GM20000 (cell line): ENCODE measurements around the gene MYO1D.

Experiments
- DNase-seq: peaks from one replicate; pipeline ENCODE4 v3.0.0; 2012; ENCODE audit warnings: low spot score
- TF ChIP-seq, protein P1 (sequence below): IDR thresholded peaks from 2 replicates; pipeline ENCODE4 v1.5.1; 2012; ENCODE audit warnings: mild to moderate bottlenecking, control low read depth; ENCODE audit errors: extremely low read depth, missing control alignments

MYO1D gene

GRCh38 chr17:32802306-32802705, 74.6 kb downstream of the MYO1D start:
- TF ChIP-seq, protein P1, sequence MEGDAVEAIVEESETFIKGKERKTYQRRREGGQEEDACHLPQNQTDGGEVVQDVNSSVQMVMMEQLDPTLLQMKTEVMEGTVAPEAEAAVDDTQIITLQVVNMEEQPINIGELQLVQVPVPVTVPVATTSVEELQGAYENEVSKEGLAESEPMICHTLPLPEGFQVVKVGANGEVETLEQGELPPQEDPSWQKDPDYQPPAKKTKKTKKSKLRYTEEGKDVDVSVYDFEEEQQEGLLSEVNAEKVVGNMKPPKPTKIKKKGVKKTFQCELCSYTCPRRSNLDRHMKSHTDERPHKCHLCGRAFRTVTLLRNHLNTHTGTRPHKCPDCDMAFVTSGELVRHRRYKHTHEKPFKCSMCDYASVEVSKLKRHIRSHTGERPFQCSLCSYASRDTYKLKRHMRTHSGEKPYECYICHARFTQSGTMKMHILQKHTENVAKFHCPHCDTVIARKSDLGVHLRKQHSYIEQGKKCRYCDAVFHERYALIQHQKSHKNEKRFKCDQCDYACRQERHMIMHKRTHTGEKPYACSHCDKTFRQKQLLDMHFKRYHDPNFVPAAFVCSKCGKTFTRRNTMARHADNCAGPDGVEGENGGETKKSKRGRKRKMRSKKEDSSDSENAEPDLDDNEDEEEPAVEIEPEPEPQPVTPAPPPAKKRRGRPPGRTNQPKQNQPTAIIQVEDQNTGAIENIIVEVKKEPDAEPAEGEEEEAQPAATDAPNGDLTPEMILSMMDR = no peak
- DNase-seq = no peak

GRCh38 chr17:32801641-32802040, 75.3 kb downstream of the MYO1D start:
- TF ChIP-seq, protein P1 = no peak
- no peak for DNase-seq

GRCh38 chr17:32801193-32801592, 75.7 kb downstream of the MYO1D start:
- no peak for DNase-seq
- TF ChIP-seq, protein P1 = no peak

- TF ChIP-seq, protein P1 = no peak
- no peak for DNase-seq
These were observed 78.0 kb downstream of the MYO1D start for GRCh38 chr17:32798938-32799337.

- no peak for DNase-seq
- TF ChIP-seq, protein P1 = no peak
These were observed 81.5 kb downstream of the MYO1D start for GRCh38 chr17:32795339-32795979.

- no peak for DNase-seq
- TF ChIP-seq, protein P1 = no peak
These were observed 82.2 kb downstream of the MYO1D start for GRCh38 chr17:32794533-32795246.

DNA sequence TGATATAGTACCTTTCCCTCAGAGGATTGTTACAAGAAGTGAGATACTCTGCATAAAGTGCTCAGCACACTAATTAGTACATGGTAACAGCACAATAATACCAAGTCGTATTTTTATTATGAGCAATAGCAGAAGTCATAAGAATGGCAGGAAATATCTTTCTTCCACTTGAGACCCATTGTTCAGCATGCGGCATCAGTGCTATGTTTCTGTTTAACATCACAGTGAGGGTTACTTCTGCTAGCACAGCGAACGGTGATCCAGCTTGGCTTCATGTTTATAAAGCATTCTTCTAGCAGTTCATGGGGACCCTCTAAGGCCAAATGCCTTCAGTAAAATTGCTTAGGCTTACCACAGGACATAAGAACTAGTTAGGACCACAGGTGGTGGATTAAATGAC, 83.1 kb downstream of the MYO1D start:
- no peak for DNase-seq

More for the DNA sequence above, 83.1 kb downstream of the MYO1D start:
- TF ChIP-seq, protein P1 = no peak
